Kidney epithelial cell (primary cell): ENCODE data around the gene SNTB2. TPM values are rescaled to one million over a fixed set of nuclear protein-coding genes. Genes with fewer than 3 reads are reported as not detected.

Source experiments
- DNase-seq: peaks from one replicate; pipeline ENCODE4 v3.0.0-alpha.2; 2010; ENCODE audit warnings: low read depth
- H3K27me3 ChIP-seq: 2 replicates; pipeline ENCODE4 v1.6.0; 2011; ENCODE audit warnings: low read length; ENCODE audit not compliant: control insufficient read depth, insufficient read depth
- H3K36me3 ChIP-seq: 2 replicates; pipeline ENCODE4 v1.5.1; 2011; ENCODE audit warnings: low read length; ENCODE audit not compliant: control insufficient read depth, insufficient read depth
- H3K4me3 ChIP-seq: 2 replicates; pipeline ENCODE4 v1.5.1; 2011; ENCODE audit warnings: low read depth, mild to moderate bottlenecking, control low read depth, low read length
- CTCF ChIP-seq: IDR thresholded peaks from 2 replicates; pipeline ENCODE4 v1.5.1; 2011; ENCODE audit warnings: mild to moderate bottlenecking, moderate library complexity, low read length, control low read depth, inconsistent platforms; ENCODE audit not compliant: insufficient read depth, poor library complexity, severe bottlenecking
- total RNA-seq: library from RNA; depleted of rRNA; stranded (reverse); fragments of >200 nt; gene quantifications from 2 replicates; pipeline ENCODE4 v1.2.3, GENCODE V29; 2015

SNTB2 gene
- total RNA-seq, 1 donor from 2014 or later = 9.0 TPM

DNA sequence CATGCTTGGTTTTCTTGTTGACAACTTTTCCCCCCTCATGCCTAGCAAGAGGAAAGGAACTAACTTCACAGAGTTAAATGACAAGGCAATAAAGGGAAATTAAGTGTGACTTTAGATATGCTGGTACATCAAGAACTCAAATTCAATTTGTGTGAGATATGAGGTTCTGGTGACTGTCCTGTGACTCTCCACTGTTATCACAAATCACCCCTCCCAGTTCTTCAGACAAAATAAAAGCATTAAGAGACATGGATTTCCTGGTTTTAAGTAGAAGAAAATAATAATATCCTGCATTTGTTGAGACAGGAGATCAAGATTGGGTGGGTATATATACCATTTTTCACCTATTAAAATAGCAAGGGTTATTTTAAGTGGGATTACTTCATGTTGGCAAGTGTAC lies 46.2 kb downstream of the SNTB2 start:
- no peaks in the 10 kb centered on the region for H3K36me3 ChIP-seq
- TF ChIP-seq CTCF = no peak
- H3K27me3 ChIP-seq = no peaks in the 10 kb centered on the region
- no peak for DNase-seq
- H3K4me3 ChIP-seq = no peak overlapping the region

GRCh38 chr16:69234460-69234859 lies 47.5 kb downstream of the SNTB2 start:
- no peak for DNase-seq
- no peak overlapping the region for H3K4me3 ChIP-seq
- H3K27me3 ChIP-seq = no peaks in the 10 kb centered on the region
- no peaks in the 10 kb centered on the region for H3K36me3 ChIP-seq
- no peak for TF ChIP-seq CTCF

DNA sequence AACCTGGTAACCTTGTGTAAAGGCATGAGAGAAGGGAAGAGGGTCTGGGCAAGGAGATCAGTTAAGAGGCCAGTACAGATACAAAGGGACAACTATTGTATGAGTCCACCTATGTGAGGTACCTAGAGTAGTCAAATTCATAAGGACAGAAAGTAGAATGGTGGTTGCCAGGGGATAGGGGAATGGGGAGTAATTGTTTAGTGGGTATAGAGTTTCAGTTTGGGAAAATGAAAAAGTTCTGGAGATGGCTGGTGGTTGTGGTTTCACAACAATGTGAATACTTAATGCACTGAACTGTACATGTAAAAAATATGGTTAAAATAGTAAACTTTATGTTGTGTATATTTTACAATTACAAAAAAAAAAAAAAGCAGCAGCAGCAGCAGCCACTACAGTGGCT lies 49.4 kb downstream of the SNTB2 start:
- no peak for DNase-seq
- no peaks in the 10 kb centered on the region for H3K27me3 ChIP-seq
- H3K4me3 ChIP-seq = no peak overlapping the region
- no peaks in the 10 kb centered on the region for H3K36me3 ChIP-seq
- no peak for TF ChIP-seq CTCF

GRCh38 chr16:69237296-69237695 lies 50.3 kb downstream of the SNTB2 start:
- H3K4me3 ChIP-seq = no peak overlapping the region
- no peak for DNase-seq

DNA sequence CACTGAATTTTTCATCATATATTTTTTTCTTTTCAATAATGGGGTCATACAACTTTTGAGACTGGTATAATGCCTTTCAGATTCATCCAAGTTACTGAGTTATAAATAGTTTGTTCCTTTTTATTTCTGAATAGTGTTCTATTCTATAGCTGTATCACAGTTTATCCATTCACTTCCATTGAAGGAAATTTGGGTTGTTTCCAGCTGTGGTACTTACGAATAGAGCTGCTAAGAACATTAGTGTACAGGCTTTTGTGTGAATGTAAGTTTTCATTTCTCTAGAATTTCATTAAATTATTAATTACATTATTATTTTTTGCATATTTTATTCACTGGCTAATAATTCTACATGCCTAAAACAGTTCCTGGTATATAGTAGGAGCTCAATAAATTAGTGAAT lies 52.9 kb downstream of the SNTB2 start:
- TF ChIP-seq CTCF = no peak
- no peak for DNase-seq

More at GRCh38 chr16:69237296-69237695, 50.3 kb downstream of the SNTB2 start:
- TF ChIP-seq CTCF = no peak
- Histone ChIP-seq H3K36me3 (no peaks in the 10 kb centered on the region), H3K27me3 (no peaks in the 10 kb centered on the region)

DNA sequence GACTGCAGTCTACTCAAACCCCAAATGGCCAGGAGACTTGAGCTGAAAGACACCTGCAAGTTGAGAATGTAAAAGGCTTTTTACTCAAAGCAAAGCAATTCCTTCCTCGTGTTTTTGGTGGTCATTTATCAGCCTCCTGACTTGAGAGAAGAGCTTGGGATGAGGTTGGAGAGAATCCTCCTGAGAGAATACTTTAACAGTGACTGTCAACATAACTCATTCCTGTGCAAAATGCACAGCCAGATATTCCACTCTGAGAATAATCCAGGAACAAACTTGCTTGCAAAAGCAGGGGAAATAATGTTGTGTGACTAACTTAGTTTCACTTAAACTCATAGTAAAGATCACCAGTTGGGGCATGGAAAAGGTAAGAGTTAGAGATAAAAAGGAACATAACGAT lies 53.4 kb downstream of the SNTB2 start:
- no peak overlapping the region for H3K4me3 ChIP-seq
- no peak for TF ChIP-seq CTCF
- H3K27me3 ChIP-seq = no peaks in the 10 kb centered on the region
- no peak for DNase-seq
- no peaks in the 10 kb centered on the region for H3K36me3 ChIP-seq

More for the DNA sequence above, 52.9 kb downstream of the SNTB2 start:
- Histone ChIP-seq H3K4me3 (no peak overlapping the region), H3K27me3 (no peaks in the 10 kb centered on the region), H3K36me3 (no peaks in the 10 kb centered on the region)
